HepG2 (cell line): Measurements from ENCODE around the gene GPR137. TPM values are rescaled to one million over a fixed set of nuclear protein-coding genes. Genes with fewer than 3 reads are reported as not detected.

Source experiments
- KAT2B ChIP-seq: fragments of 150-350 bp; IDR thresholded peaks from 2 replicates; pipeline ENCODE4 v1.6.1; 2014; ENCODE audit warnings: low read depth, low read length, borderline replicate concordance
- MED8 ChIP-seq: sonication (generic); formaldehyde crosslinking; IDR thresholded peaks from 2 replicates; pipeline ENCODE4 v1.8.1; 2023; ENCODE audit warnings: mild to moderate bottlenecking, missing genetic modification reagents; ENCODE audit not compliant: insufficient replicate concordance
- MEIS1 ChIP-seq: sonication (generic); formaldehyde crosslinking; IDR thresholded peaks from 2 replicates; pipeline ENCODE4 v1.9.0; 2021; ENCODE audit warnings: mild to moderate bottlenecking, missing genetic modification reagents, moderate library complexity, borderline replicate concordance
- NFIB ChIP-seq: sonication (generic); formaldehyde crosslinking; IDR thresholded peaks from 2 replicates; pipeline ENCODE4 v1.9.0; 2021; ENCODE audit warnings: missing genetic modification reagents, mild to moderate bottlenecking, borderline replicate concordance
- NR2F2 ChIP-seq: IDR thresholded peaks from 2 replicates; pipeline ENCODE4 v1.6.1; 2012; ENCODE audit warnings: low read depth, inconsistent platforms, borderline replicate concordance
- RNF2 ChIP-seq: fragments of 450-650 bp; conservative IDR thresholded peaks from 2 replicates; pipeline ENCODE4 v1.6.1; 2016; ENCODE audit warnings: low read depth
- SALL2 ChIP-seq: sonication (generic); formaldehyde crosslinking; IDR thresholded peaks from 2 replicates; pipeline ENCODE4 v1.8.1; 2023; ENCODE audit warnings: mild to moderate bottlenecking, missing genetic modification reagents, inconsistent platforms
- ZFX ChIP-seq: sonication (generic); formaldehyde crosslinking; IDR thresholded peaks from 2 replicates; pipeline ENCODE4 v1.4.0; 2020; ENCODE audit warnings: mild to moderate bottlenecking, low read depth, missing genetic modification reagents, moderate library complexity
- ZNF143 ChIP-seq: sonication (generic); formaldehyde crosslinking; IDR thresholded peaks from 2 replicates; pipeline ENCODE4 v1.4.0; 2020; ENCODE audit warnings: missing genetic modification reagents
- ZNF230 ChIP-seq: sonication (generic); formaldehyde crosslinking; IDR thresholded peaks from 2 replicates; pipeline ENCODE4 v1.4.0; 2020; ENCODE audit warnings: mild to moderate bottlenecking, missing genetic modification reagents
- ZSCAN31 ChIP-seq: sonication (generic); formaldehyde crosslinking; IDR thresholded peaks from 2 replicates; pipeline ENCODE4 v1.5.0; 2020; ENCODE audit warnings: low read depth, mild to moderate bottlenecking, missing genetic modification reagents
- polyA plus RNA-seq, 8 experiments: library from polyadenylated mRNA; depleted of rRNA in 3 of 8; stranded (reverse) in 7 of 8; unstranded in 1 of 8; fragments of >200 nt; fragmentation: Illumina TruSeq in 4 of 8; extraction: Trizol in 4 of 8; gene quantifications; 2 replicates each; pipeline versions ENCODE4 v1.2.1 to v1.2.3, GENCODE V29; 2011 to 2016; ENCODE audit warnings: low read depth in 4 of 8, missing spikeins in 1 of 8, mixed read lengths in 1 of 8; ENCODE audit not compliant: insufficient read depth in 1 of 8
- total RNA-seq, 5 experiments: library from RNA; depleted of rRNA; stranded (reverse); fragments of >200 nt; fragmentation: Illumina TruSeq; extraction: Trizol; gene quantifications; 2 replicates each; pipeline ENCODE4 v1.2.3, GENCODE V29; 2016; ENCODE audit warnings: low read depth in 1 of 5
- TF ChIP-seq, protein P1 (sequence below): sonication (generic); formaldehyde crosslinking; IDR thresholded peaks from 2 replicates; pipeline ENCODE4 v1.5.1; 2020; ENCODE audit warnings: mild to moderate bottlenecking, missing genetic modification reagents, borderline replicate concordance

Gene GPR137
- total and polyA plus RNA-seq, 2 of the 13 experiments (the other 11 are each of a cell fraction or from before 2014, with no cell fraction given), result 8.5 to 13.2 TPM

DNA sequence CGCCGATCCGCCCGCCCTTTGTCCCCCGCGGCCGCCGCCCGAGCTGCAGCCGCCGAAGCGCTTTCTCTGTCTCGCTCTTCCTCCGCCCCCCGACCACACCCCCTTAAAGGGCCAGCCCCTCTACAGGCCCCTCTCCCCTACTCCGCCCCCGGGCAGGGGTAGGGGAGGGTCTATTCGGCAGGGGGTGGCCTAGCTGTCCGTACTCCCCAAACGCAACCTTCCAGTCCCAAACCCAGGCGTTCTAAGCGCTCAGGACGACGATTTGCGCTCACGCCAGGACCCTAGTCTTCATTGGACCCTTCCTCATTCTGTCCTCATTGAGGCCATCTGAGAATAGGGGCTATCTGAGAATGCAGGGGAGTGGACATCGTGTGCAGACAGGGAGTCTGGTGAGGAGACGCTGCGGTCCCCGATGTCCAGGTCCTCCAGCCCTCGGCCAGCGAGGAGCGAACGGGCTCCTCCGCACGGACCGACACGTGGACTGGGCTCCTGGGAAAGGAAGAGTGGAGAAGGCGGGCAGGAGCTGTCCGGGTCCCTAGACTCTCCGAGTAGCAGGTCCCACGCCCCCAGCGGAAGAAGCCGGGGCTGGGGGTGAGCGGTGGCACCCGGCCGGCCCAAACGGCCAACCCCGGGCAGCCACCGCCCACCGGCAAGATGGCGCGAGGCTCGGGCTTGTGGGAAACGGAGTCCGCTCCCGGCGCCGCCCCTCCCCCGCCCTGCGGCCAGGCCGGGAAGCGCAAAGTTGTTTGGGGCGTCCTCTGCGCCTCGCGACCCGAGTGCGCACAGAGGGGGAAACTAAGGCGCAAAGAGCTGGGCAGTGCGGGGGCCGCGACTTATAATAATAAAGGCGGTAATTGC, 38.5 kb upstream of the GPR137 start, which contains the start of gene PPP1R14B (continued):
- TF ChIP-seq, protein P1, sequence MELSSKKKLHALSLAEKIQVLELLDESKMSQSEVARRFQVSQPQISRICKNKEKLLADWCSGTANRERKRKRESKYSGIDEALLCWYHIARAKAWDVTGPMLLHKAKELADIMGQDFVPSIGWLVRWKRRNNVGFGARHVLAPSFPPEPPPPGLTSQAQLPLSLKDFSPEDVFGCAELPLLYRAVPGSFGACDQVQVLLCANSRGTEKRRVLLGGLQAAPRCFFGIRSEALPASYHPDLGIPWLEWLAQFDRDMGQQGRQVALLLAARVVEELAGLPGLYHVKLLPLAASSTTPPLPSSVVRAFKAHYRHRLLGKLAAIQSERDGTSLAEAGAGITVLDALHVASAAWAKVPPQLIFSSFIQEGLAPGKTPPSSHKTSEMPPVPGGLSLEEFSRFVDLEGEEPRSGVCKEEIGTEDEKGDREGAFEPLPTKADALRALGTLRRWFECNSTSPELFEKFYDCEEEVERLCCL (CRISPR knock-in tag), result no peak; the same call in 1 of the 2 replicates
- TF ChIP-seq ZNF230 (CRISPR knock-in tag) (no peak), ZNF143 (CRISPR knock-in tag) (peak; percentile 93), KAT2B (no peak), MED8 (CRISPR knock-in tag) (no peak), RNF2 (no peak), MEIS1 (CRISPR knock-in tag) (no peak), ZSCAN31 (CRISPR knock-in tag) (peak; percentile 86; the same call in 1 of the 2 replicates), NFIB (no peak), NR2F2 (no peak), ZFX (CRISPR knock-in tag) (peak; percentile 84), SALL2 (0 out of 2 replicates have a peak, but pooled peaks have one; percentile 15)
